Coronary artery (tissue), 2 donors: ENCODE results near the gene SYNGR1.
A peak's percentile ranks its signal among the peaks of the same experiment; 100 is the strongest.

Experiments used
- DNase-seq: peaks from one replicate; pipeline ENCODE4 v3.0.0-alpha.2; 2017; ENCODE audit warnings: low spot score
- H3K27ac ChIP-seq, 2 donors: fragments of 200-600 bp; sonication (generic); one replicate each; pipeline ENCODE4 v1.5.1; 2016 to 2019
- H3K4me3 ChIP-seq: fragments of 200-600 bp; sonication (generic); 2 replicates; pipeline ENCODE4 v1.5.1; 2016; ENCODE audit warnings: mild to moderate bottlenecking, moderate library complexity
- CTCF ChIP-seq: fragments of 200-600 bp; sonication (generic); IDR thresholded peaks from one replicate; pipeline ENCODE4 v1.5.1; 2019; ENCODE audit warnings: antibody characterized with exemption

Gene SYNGR1

GRCh38 chr22:39303892-39304671 is 45.7 kb upstream of the SYNGR1 start:
- no peak overlapping the region for H3K4me3 ChIP-seq
- H3K27ac ChIP-seq: no peak overlapping the region
- no peak for DNase-seq
- no peak for TF ChIP-seq CTCF

GRCh38 chr22:39306456-39307361 is 43.1 kb upstream of the SYNGR1 start:
- Histone ChIP-seq H3K4me3 (no peak overlapping the region), H3K27ac (peak overlapping the region in 1 of 2 donors; percentile 46)
- no peak for DNase-seq
- TF ChIP-seq CTCF: no peak

GRCh38 chr22:39308614-39309363 is 41.0 kb upstream of the SYNGR1 start:
- peak; percentile 89 for DNase-seq
- no peak for TF ChIP-seq CTCF
- peak overlapping the region; percentile 51 for H3K4me3 ChIP-seq
- H3K27ac ChIP-seq: peak overlapping the region; percentile 47 to 76

GRCh38 chr22:39309364-39309861 is 40.4 kb upstream of the SYNGR1 start:
- DNase-seq: no peak
- TF ChIP-seq CTCF: no peak
- peak overlapping the region; percentile 51 for H3K4me3 ChIP-seq
- peak overlapping the region; percentile 47 to 76 for H3K27ac ChIP-seq

GRCh38 chr22:39309881-39310714 is 39.7 kb upstream of the SYNGR1 start:
- Histone ChIP-seq H3K4me3 (no peak overlapping the region), H3K27ac (peak overlapping the region in 1 of 2 donors; percentile 76)
- TF ChIP-seq CTCF: no peak
- no peak for DNase-seq
